Femur (tissue), 1 donor: Measurements from ENCODE around the gene ARID3A.

ENCODE experiments used
- DNase-seq: peaks from one replicate; pipeline ENCODE4 v3.0.0-alpha.2; 2017

The ARID3A gene

GRCh38 chr19:1006711-1007398, 81.0 kb downstream of the ARID3A start:
- no peak for DNase-seq

GRCh38 chr19:1007399-1008251, 81.8 kb downstream of the ARID3A start:
- DNase-seq: no peak

GRCh38 chr19:1008268-1009040, 82.6 kb downstream of the ARID3A start:
- DNase-seq: no peak

GRCh38 chr19:1009041-1009980, 83.5 kb downstream of the ARID3A start:
- no peak for DNase-seq

- DNase-seq: no peak
These were observed 84.2 kb downstream of the ARID3A start for GRCh38 chr19:1009981-1010538.

GRCh38 chr19:1010586-1011510, 85.0 kb downstream of the ARID3A start:
- no peak for DNase-seq

- no peak for DNase-seq
These were observed 86.0 kb downstream of the ARID3A start for GRCh38 chr19:1011831-1012333.

GRCh38 chr19:1012334-1012733, 86.5 kb downstream of the ARID3A start:
- DNase-seq: no peak

GRCh38 chr19:1013218-1013617, 87.4 kb downstream of the ARID3A start:
- no peak for DNase-seq

- no peak for DNase-seq
These were observed 88.6 kb downstream of the ARID3A start for GRCh38 chr19:1014161-1015060.

GRCh38 chr19:1015061-1015781, 89.4 kb downstream of the ARID3A start:
- no peak for DNase-seq

GRCh38 chr19:1015782-1016646, 90.2 kb downstream of the ARID3A start:
- no peak for DNase-seq

- DNase-seq: no peak
These were observed 90.8 kb downstream of the ARID3A start for GRCh38 chr19:1016647-1017114.

- DNase-seq: no peak
These were observed 91.5 kb downstream of the ARID3A start for GRCh38 chr19:1017115-1017905.

- DNase-seq: no peak
These were observed 92.1 kb downstream of the ARID3A start for GRCh38 chr19:1017906-1018305.

GRCh38 chr19:1018393-1018792, 92.6 kb downstream of the ARID3A start:
- no peak for DNase-seq
